Activated CD4-positive, alpha-beta T cell treated with anti-CD3 and anti-CD28 coated beads, Interleukin-2, amount 50 U/mL, for 1 hour (primary cell): ENCODE results near the gene POLD1.
A peak's percentile ranks its signal among the peaks of the same experiment; 100 is the strongest.
"Not testable (repeated sequence)": the region's sequence is repeated elsewhere in the genome, so short reads cannot be mapped to it uniquely, and the experiment has no call there.

Experiments used
- DNase-seq: peaks from one replicate; pipeline ENCODE4 v3.0.0-alpha.2; 2020

POLD1 gene

DNA sequence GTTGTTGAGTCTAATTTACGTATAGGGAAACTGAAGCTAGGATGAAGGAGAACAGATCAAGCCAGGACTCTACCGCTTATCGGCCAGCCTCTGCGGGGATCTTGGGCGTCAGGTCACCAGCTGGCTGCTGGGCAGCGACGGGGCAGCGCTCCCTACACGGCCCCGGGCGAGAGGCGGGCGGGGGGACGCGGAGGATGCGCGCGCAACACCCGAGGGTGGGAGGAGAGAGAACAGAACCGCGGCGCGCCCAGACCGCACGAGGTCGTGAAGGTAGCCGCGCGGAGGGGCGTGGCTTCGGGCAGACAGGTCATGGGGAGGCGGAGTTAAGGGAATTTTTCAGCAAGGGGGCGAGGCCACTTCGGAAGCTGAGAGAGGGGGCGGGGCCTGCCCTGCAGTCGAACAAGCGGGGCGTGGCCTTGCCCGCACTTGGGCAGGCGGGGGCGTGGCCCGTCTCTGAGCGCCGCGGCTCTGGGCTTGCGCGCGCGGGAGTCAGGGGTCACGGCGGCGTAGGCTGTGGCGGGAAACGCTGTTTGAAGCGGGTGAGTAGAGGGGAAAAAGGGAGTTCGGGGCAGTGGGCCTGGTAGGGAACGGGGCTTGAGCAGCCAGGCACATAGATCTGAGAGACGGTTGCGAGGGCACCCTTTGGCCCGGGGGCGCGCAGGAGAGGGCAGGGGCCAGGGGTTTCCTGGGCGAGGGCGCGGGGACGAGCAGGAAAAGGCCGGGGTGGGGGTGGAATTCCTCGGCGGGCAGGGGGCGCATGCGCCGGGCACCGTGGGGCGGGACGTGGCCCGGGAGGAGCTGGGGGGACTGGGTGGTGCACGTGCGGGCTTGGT is at the start of gene POLD1:
Gene POLD1, plus strand, starts transcription at position 496 of the 833 bp plus-strand sequence. CDS start 14,505 bp downstream, outside the sequence.
- DNase-seq: peak; percentile 99

DNA sequence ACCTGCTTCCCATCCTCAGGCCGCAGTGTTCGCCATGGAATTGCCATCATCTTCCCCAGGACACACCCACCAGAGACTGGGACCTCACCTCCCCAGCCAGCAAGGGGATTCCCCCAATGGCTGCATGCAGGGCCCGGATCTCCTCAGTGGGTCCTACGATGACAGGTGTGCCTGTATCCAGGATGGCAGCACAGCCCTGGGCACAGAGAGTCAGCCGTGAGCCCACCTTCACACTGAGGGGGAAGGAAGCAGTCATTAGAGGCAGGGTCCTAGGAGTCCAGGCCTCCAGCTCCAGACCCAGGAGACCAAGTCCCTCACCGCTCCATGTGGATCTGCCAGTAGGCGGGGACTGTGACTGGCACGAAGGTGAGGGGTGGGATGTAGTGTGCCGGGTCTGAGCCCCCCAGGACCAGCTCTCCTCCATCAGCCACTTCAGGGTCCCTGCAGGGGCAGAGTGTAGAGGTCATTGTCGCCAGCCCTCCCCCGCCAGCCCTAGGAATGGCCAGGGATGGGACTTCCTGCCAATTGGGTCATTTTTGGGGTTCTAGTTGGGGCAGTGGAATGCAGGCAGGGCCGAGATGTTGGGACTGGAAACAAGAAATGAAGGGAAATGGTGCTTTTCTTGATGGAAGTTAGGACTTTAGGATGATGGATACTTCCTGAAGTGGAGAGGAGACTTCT is 49.3 kb upstream of the POLD1 start:
- DNase-seq: no peak

DNA sequence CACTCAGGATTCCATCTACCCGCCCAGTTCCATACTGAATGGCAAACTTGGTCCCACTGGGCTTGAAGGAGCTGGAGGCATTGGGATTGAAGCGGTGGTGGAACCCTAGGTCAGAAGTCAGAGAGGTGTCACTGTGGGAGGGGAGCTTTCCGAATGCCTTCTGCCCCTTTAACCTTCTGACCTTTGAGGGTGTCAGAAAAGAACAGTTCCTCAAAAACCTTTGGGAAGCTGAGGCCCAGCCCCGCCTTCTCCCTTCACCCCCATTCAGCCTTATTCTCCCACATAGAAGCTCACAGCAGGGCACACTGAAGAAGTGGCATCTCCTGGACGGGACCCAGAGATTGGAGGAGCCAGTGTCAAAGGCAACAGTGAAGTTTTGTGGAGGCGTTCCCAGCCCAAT is 47.1 kb upstream of the POLD1 start:
- not testable (repeated sequence) for DNase-seq

DNA sequence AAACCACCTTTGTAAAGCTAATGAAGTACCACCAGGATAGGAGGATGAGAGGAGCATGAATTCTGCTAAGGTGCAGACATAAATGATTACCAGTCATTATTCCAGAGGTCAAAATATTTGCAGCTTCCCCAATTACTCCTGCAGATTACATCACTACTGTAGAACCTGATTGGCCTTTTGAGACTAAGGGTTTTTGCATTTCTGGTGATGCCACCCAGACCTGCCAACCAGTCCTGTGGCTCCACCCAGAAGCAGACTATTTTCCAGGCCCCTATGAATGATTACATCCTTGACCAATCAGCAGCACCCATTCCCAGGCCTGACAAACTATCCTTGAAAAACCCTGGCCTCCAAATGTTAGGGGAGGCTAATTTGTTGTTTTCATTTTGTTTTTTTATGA is 43.8 kb upstream of the POLD1 start:
- no peak for DNase-seq

DNA sequence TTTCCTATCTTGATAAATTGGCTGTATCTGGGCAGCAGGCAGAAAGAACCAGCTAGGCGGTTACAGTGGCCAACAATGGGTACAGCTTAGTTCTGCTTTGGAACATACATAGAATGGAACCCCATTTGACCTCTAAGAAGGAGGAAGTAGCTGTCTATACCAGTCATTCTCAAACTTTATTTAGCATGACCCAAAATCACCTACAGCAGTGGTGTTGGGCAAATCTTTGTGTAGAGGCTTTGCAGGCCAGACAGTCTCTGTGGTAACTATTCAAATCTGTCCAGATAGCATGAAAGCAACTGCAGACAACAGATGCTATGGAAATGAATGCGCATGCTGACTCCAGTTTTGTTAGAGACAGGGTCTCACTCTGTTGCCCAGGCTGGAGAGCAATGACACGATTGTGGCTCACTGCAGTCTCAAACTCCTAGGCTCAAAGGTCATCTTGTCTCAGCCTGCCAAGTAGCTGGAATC is 43.0 kb upstream of the POLD1 start:
- DNase-seq: no peak

DNA sequence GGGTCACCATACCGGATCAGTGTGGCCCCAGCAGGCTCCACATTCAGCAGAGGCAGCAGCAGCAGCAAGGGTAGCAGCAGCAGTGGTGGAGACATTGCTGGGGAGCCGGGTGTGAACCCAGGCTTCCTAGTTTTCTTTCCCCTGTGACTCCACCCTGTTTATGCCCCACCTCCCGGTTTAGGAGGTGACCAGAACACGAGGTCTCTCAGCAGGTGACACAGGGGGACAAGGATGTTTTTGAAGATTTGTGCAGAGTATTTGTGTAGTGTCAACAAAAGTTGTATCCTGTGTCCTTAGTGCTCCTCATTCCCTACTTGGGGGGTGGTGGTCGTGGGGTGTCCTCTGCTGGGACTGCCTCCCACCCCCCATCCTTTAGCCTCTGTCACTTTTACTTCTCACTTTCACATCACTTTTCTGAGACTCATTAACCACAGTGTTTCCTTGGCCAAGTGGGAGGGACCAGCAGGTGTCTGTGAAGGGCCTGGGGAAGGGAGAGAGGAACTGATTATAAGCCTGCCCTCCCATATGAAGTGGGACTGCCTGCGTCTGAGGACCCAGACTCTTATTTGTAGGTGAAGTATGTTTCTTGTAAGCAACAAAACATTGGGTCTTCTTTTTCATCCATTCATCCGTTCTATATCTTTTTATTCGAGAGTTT is 39.4 kb upstream of the POLD1 start:
- DNase-seq: no peak

DNA sequence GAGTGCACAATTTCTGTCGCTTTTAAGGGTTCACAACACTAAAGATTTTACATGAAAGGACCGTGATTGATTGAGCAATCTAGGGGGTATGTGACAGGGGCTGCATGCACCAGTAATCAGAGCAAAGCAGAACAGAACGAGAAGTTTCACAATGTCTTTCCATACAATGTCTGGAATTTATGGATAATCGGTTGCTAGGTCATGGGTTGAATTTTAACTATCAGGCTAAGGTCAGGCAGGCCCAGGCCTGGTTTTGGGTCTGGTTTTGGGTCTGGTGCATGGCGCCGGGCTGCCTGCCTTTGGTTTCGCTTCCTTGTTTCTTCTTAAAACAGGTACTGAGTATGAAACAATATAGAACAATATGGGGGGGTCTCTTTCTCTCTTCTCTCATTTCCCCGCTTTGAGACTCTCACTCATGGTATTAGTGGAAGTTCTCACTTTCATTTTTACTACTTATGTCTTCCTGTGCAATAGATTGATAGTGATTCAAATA is 37.0 kb upstream of the POLD1 start:
- not testable (repeated sequence) for DNase-seq

DNA sequence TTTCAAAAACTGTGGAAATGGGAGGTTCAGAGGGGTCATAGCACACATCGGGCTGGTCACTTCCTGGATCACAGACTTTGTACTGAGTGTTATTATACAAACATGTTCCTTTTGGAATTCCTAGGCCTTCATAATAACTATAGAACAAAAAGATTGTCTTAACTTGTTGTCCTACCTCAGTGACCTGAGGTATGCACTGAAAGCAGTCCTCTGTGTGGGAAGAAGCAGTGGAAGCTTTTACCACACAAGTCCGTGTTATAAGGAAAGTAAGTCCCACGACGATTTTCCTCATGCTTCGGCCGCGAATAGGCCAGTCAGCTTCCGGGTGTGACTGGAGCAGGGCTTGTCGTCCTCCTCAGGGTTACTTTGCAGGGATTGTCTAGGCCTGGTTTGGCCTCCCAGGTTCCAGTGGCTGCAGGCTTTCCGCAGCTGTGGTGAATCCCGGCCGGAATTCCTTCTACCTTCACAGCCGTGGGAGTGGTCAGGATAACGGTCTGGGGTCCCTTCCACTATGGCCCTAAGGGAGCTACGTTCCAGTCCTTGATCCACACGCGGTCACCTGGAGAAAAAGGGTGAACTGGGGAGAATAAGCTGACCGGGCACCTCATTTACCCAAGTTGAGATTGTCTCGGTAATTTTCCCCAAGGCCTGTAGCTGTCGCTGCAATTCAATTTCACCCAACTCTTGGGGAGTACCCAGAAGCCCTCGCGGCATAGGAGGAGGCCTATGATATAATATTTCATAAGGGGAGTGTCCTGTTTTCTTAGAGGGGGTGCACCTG is 34.7 kb upstream of the POLD1 start:
- no peak for DNase-seq

DNA sequence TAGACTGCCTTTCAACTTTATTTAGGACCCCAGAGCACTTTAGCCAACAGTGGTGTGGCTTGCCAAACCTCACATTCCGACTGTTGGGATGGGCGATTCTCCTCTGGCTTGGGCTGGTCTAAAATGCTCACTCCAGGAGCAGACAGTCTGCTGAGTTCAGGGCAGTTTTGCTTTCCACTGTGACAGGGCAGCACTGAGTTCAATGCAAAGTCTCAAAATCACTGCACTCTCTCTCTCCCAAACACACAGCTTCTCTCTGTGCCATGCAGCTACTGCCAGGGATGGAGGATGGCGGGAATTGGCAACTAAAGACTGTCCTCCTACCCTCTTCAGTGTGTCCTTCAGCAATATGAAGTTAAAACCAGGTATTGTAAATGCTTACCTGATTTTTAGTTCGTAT is 31.9 kb upstream of the POLD1 start:
- no peak for DNase-seq

DNA sequence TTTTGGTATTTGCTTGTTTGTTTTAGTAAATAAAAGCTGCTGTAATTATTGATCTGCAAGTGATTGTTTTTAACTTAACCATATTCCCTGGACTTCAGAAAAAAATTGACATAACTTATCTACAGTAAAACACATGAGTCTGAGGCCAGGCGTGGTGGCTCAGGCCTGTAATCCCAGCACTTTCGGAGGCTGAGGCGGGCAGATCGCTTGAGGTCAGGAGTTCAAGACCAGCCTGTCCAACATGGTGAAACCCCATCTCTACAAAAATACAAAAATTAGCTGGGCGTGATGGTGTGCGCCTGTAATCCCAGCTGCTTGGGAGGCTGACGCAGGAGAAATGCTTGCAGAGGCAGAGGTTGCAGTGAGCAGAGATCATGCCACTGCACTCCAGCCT is 30.7 kb upstream of the POLD1 start:
- DNase-seq: not testable (repeated sequence)

DNA sequence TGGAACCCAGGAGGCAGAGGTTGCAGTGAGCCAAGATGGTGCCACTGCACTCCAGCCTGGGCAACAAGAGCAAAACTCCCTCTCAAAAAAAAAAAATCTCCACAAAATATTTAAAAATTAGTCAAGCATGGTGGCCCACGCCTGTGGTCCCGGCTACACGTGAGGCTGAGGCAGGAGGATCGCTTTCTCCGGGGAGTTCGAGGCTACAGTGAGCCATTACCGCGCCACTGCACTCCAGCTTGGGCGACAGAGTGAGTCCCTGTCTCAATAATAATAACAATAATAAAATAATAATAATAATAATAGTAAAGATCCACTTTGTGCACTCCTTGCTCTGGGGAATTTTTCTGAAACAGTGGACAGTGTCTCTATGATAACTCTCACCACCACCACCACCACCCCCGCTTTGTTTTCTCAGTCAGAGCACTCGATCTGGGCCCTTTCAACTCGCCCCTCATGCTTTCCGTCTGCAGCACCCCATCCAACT is 27.4 kb upstream of the POLD1 start:
- DNase-seq: no peak

DNA sequence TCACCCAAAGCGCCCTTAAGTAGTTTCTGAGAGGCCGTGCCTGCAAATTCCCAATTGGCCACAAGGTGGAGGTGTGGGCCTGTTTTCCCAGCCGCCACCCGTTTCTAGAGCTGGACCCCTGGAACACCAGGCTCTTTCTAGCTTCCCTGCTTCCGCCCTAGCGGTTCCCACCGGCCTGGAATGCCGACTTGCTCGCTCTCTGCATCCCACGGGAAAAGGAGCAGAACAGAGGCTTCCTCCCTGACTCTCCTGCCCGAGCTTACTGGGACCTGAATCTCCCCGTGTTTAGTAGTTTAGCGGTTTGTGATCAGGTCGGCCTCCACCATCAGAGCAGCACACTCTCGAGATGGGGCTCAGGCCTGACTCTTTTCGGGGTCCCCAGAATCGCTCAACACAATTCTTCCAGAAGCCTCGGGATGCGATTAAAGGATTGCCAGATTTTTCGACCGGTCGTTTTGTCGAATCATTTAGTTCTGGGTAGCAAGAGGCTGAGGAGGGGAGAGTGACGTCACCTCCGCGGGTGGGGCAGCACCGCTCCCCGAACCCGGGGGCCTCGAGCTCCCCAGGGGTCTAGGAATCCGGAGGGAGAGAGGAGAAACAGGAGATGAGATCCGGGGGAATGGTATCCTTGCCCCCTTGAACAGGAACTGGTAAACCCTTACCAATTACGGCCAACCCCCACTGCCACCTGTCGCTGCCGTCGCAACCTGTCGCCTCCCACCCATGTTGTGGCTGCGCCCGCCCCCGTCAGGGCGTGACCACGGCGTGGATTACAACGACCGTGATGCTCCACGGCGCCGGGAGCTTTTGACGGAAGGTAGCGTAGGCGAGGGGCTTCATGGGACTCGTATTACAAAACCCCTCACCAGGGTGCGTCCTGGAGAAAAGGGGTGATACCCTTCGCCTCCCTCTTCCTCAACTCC is 26.7 kb upstream of the POLD1 start:
- DNase-seq: peak; percentile 83

DNA sequence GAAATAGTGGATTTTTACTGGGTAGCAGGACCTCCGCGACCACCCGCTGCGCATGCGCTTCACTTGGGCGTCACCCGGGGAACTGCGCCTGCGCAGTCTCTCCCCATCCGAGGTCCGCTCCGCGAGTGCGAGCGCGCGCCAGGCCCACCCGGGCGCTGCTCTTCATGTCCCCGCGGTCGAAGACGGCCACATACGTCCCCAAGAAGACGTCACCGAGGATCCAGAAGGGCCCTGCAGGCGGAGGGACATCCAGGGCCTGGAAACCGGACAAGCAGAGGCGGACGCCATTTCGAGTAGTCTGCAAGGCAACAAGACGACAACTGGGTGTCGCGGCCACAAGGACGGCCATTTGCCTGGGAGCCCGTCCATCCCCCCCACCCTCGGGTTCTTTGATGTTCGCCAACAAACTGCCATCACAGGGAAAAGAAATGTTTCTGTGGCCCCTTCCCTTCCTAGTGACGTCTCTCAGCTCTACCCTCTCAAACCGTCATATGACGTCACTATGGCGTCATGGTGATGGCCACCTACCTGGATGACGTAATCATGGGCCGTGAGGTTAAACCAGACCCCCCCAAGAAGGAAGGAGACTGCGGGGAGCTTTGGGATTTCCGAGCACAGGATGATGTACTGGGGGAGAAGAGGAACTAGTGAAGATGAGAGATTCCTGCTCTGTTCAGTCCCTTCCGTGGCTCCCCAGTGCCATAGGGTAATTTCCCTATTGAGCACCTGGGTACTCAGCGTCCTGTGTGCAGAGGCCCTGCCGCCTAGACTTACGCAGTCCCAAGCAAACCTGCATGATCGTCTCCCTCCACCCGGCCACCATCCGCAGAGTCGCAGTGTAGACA is 25.4 kb upstream of the POLD1 start:
- DNase-seq: peak; percentile 68

DNA sequence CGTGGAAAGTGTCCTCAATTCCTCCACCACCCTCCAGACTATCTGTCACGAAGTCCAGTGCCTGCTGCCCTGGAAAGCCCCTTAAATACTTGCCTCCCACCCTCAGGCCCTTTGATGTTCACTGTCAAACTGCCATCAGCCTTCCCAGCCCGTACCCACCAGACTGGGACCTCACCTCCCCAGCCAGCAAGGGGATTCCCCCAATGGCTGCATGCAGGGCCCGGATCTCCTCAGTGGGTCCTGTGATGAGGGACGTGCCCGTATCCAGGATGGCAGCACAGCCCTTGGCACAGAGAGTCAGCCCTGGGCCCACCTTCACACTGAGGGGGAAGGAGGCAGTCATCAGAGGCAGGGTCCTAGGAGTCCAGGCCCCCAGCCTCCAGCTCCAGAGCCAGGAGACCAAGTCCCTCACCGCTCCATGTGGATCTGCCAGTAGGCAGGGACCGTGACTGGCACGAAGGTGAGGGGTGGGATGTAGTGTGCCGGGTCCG is 24.8 kb upstream of the POLD1 start:
- DNase-seq: no peak

DNA sequence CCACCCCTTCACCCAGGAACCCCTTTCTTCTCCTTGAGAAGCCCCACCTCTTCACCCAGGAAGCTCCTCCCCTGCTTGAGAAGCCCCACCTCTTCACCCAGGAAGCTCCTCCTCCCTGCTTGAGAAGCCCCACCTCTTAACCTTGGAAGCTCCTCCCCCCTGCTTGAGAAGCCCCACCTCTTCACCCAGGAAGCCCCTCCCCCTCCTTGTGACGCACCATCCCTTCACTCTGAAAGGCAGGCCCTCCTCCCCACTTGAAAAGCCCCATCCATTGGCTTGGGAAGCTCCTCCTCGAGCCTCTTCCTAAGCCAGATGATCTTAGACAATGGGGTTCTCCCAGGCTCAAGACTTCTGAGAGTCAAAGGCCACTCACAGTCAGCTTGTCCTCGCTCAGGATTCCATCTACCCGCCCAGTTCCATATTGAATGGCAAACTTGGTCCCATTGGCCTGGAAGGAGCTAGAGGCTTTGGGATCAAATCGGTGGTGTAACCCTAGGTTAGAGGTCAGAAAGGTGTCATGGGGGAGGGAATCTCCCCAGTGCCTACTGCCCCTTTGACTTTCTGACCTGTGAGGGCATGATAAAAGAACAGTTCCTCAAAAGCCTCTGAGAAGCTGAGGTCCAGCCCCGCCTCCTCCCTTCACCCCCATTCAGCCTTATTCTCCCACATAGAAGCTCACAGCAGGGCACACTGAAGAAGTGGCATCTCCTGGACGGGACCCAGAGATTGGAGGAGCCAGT is 22.7 kb upstream of the POLD1 start:
- DNase-seq: no peak

DNA sequence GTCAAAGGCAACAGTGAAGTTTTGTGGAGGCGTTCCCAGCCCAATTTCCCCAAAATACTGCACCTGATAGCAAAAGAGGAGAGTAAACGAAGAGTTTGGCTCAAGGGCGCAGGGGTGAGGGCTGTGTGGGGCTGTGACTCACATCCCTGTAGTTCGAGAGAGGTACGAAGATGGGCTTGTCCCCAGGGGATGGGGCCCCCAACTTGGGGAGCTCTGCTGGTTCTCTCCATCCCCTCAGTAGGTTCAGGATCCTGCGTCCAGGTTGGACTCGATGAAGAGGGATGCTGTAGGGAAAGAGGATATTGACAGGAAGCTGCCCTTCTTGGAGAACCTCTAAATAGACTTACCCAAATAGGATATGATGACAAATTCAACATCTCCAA is 22.1 kb upstream of the POLD1 start:
- DNase-seq: no peak

DNA sequence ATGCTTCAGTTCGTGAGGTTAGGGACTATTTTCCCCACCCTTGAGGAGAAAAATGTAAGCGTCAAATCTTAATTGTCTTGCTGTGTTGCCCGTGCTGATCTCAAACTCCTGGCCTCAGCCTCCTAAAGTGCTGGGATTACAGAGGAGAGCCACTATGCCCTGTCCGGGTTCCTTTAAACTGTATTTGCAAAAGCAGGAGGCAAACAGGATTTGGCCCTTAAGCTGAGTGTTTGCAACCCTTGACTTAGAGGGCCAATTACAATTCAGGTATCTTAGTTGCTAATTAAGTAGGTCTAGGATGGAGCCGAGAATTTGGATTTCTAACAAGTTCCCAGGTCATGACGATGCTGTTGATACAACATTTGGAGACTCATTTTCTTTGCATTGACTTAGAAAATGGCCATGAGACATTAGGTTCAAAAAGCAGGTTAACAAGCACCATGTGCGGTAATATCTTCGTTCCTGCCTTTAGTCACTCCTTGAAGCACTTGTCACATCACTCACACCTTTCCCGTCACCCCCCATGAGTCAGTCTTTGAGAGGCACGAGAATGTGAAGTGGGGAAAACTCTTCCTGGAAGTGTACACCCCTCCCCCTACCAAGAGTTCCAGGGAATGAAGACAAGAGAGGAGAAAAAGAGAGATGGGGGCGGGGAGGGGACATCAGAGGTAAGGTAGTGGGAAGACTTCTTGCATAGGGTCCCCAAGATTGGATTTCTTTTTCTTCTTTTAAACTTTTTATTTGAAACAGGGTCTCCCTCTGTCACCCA is 21.3 kb upstream of the POLD1 start:
- no peak for DNase-seq

DNA sequence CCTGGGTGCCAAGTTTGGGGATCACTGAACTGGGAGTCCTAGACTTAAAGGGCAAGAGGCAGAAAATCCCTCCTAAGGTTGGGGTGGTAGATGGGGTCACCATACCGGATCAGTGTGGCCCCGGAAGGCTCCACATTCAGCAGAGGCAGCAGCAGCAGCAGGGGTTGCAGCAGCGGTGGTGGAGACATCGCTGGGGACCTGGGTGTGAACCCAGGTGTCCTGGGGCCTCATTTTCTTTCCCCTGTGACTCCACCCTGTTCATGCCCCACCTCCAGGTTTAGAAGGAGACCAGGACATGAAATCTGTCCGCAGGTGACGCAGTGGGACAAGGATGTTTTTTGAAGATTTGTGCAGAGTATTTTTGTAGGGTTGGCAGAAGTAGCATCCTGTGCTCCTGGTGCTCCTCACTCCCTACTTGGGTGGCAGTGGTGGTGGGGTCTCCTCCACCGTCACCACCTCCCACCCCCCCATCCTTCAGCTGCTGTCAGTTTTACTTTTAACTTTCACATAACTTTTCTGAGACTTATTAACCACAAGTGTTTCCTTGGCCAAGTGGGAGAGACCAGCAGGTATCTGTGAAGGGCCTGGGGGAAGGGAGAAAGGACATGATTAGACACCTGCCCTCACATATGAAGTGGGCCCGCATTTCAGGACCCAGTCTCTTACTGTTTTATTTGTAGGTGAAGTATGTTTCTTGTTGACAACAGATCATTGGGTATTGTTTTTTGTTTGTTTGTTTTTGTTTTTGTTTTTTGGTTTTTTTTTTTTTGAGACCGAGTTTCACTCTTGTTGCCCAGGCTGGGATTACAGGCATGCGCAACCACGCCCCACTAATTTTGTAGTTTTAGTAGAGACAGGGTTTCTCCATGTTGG is 18.5 kb upstream of the POLD1 start, which contains the start of gene NAPSA:
Gene NAPSA, minus strand, starts transcription at position 206 of the 873 bp plus-strand sequence. Its CDS starts 18 bp downstream, at position 188.
- DNase-seq: no peak
